RWPE1 (cell line): ENCODE results near the gene ACOT9.
"Not testable (repeated sequence)": the region's sequence is repeated elsewhere in the genome, so short reads cannot be mapped to it uniquely, and the experiment has no call there.

ENCODE experiments used
- CTCF ChIA-PET: fragments of 350-600 bp; sonication (Branson Sonifier 250); formaldehyde crosslinking; extraction: SDS; loops from one replicate; lab custom pipeline; 2021; lab: Yijun Ruan, JAX
- POLR2A ChIA-PET: fragments of 400-600 bp; formaldehyde crosslinking; extraction: SDS; loops from one replicate; lab custom pipeline; 2020; ENCODE audit warnings: antibody characterized with exemption; ENCODE audit not compliant: low non-redundant PET; lab: Yijun Ruan, JAX
- DNase-seq: peaks from one replicate; pipeline ENCODE4 v3.0.0; 2012; ENCODE audit warnings: low spot score
- H3K27ac ChIP-seq: fragments of 450-650 bp; 2 replicates; pipeline ENCODE4 v1.5.1; 2017
- TF ChIP-seq, protein P1 (sequence below): fragments of 450-650 bp; conservative IDR thresholded peaks from 2 replicates; pipeline ENCODE4 v1.5.1; 2017; ENCODE audit warnings: low read depth, mild to moderate bottlenecking

ACOT9 gene

DNA sequence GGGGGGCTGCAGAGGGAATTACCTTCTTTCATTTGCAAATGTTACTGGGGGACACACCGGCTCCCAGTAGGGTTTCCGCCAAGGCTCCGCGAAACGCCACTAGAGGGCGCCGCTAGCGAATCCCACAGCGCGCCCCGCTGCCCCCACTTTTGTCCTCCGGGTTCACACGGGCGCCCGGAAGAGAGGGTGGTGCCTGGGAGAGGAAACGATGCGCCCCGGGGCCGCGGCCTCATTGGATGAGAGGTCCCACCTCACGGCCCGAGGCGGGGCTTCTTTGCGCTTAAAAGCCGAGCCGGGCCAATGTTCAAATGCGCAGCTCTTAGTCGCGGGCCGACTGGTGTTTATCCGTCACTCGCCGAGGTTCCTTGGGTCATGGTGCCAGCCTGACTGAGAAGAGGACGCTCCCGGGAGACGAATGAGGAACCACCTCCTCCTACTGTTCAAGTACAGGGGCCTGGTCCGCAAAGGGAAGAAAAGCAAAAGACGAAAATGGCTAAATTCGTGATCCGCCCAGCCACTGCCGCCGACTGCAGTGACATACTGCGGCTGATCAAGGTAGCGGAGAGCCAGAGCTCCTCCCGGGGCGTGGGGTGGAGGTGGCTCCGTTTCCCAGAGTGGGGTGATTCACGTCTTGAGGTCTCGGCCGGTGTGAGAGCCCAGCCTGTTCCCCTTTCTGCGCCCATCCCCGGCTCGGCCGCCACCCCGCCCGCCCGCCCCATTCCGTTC lies 40.0 kb upstream of the ACOT9 start, which contains the start of gene SAT1:
Gene SAT1 (plus strand): TSS at position 311 of the 726 bp plus-strand sequence. CDS start 179 bp downstream, at position 490.
- TF ChIP-seq, protein P1, sequence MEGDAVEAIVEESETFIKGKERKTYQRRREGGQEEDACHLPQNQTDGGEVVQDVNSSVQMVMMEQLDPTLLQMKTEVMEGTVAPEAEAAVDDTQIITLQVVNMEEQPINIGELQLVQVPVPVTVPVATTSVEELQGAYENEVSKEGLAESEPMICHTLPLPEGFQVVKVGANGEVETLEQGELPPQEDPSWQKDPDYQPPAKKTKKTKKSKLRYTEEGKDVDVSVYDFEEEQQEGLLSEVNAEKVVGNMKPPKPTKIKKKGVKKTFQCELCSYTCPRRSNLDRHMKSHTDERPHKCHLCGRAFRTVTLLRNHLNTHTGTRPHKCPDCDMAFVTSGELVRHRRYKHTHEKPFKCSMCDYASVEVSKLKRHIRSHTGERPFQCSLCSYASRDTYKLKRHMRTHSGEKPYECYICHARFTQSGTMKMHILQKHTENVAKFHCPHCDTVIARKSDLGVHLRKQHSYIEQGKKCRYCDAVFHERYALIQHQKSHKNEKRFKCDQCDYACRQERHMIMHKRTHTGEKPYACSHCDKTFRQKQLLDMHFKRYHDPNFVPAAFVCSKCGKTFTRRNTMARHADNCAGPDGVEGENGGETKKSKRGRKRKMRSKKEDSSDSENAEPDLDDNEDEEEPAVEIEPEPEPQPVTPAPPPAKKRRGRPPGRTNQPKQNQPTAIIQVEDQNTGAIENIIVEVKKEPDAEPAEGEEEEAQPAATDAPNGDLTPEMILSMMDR: peak; percentile 80
- POLR2A ChIA-PET: interaction anchor here (0.5 to 2.1 kb wide), 9 partner anchors 13 to 124 kb away, joined by 3 to 15 read pairs (median 3); no protein-coding TSS in a partner anchor

DNA sequence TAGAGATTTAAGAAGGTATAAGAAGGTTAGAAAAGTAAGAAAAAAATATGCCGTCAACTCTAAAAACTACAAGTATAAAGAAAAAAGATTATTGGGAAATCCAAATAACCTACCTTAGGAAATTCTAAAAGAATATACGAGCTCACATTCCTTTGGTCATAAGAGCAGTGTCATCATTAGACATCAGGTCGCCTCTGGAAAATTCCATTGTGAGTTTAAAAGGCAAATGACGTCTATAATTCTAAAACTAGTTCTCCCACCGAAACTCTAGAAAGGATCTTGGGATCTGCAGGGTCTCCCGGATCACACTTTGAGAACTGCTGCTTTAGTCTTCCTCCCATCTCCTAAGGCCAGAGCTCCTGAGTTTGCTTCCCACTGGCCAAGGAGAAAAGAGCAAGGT lies 39.4 kb upstream of the ACOT9 start:
- peak overlapping the region; percentile 91 for H3K27ac ChIP-seq
- CTCF ChIA-PET: interaction anchor here (0.7 to 1.3 kb wide), 7 partner anchors 11 to 121 kb away, joined by 3 to 6 read pairs (median 3); no protein-coding TSS in a partner anchor
- no peak for DNase-seq
- POLR2A ChIA-PET: interaction anchor here (0.5 to 2.1 kb wide), 7 partner anchors 14 to 125 kb away, joined by 3 to 15 read pairs (median 3); no protein-coding TSS in a partner anchor
- TF ChIP-seq, protein P1: no peak

More for the DNA sequence above, 40.0 kb upstream of the ACOT9 start, which contains the start of gene SAT1:
- peak; percentile 82 for DNase-seq
- CTCF ChIA-PET: interaction anchor here (0.7 to 1.3 kb wide), 9 partner anchors 10 to 120 kb away, joined by 3 to 6 read pairs (median 3); no protein-coding TSS in a partner anchor
- H3K27ac ChIP-seq: peak within 1 kb of the TSS; percentile 91

DNA sequence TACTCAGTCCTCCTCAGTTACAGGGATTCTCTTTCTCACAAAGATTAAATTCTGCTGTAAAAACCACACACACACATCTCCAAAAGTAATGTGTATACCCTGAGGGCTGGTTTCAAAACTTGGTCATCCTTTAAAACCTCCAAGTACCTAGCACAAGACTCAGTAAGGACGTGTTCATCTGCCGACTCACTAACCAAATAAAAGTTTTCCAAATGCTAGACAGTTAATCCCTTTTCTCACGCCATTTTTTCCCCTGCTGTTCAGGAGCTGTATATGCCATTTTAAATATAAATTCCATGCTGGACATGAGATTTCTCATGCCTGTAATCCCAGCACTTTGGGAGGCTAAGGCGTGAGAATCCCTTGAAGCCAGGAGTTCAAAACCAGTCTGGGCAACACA lies 35.9 kb upstream of the ACOT9 start:
- TF ChIP-seq, protein P1: no peak
- DNase-seq: peak; percentile 13
- ChIA-PET CTCF (no interaction called here), POLR2A (no interaction called here)
- peak overlapping the region; percentile 10; the same call in 1 of the 2 replicates for H3K27ac ChIP-seq

DNA sequence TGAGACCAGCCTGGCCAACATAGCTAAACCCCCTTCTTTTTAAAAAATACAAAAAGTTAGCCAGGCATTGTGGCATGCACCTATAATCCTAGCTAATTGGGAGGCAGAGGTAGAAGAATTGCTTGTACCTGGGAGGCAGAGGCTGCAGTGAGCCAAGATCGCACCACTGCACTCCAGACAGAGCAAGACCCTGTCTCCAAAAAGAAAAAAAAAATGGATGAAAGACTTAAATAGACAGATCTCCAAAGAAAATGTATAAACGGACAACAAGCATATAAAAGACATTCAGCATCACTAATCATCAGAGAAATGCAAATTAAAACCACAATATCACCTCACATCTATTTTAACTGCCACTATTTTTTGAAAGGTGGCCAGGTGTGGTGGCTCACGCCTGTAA lies 33.3 kb upstream of the ACOT9 start:
- TF ChIP-seq, protein P1: no peak
- H3K27ac ChIP-seq: no peak overlapping the region
- DNase-seq: no peak
- ChIA-PET CTCF (no interaction called here), POLR2A (no interaction called here)

DNA sequence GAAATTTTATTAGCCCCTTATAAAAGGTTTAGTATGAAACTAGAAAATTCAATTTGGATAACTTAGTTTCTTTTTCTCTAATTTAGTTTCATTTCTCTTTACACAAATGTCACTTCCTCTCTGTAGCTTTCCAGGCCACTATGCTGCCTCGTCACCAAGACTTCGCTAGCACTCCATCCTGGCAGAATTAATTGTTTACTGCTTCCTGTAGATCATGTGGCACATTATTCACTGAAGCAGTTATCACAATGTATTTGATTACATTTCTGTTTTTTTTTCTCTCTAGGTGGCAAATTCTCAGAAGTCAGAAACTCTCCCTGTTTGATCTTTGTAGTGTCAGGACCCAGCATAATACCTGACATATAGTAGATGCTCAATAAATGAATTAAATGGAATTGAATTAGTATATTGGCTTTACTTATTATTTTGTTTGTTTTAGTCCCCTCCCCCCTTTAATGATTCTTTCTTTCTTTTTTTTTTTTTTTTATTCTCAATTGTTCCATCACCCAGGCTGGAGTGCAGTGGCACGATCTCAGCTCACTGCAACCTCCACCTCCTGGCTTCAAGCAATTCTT lies 30.6 kb upstream of the ACOT9 start:
- CTCF ChIA-PET: no interaction called here
- H3K27ac ChIP-seq: no peak overlapping the region
- TF ChIP-seq, protein P1: no peak
- no peak for DNase-seq
- POLR2A ChIA-PET: no interaction called here

DNA sequence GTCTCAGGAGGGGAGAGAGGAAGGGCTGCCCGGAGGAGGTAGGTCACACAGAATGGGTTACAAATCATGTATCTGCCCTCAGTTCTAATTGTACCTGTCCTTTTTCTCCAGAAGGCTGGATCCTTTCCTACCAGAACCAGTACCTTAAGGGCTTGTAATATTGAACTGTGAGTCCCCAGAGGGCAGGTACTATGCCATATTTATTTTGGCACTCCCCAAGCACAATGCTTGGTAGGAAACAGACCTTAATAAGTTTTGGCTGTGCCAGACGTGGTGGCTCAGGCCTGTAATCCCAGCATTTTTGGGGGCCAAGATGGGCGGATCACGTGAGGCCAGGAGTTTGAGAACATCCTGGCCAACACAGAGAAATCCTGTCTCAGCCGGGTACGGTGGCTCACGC lies 28.0 kb upstream of the ACOT9 start:
- CTCF ChIA-PET, DNase-seq, H3K27ac ChIP-seq, POLR2A ChIA-PET: not testable (repeated sequence)
